HG02973 (cell line): Measurements from ENCODE around the gene FER.

Experiments used
- ATAC-seq: cut with Tn5 transposase; IDR thresholded peaks from one replicate; pipeline ENCODE4 v1.9.1; 2021; ENCODE audit warnings: moderate library complexity; ENCODE audit not compliant: unreplicated experiment

FER gene

DNA sequence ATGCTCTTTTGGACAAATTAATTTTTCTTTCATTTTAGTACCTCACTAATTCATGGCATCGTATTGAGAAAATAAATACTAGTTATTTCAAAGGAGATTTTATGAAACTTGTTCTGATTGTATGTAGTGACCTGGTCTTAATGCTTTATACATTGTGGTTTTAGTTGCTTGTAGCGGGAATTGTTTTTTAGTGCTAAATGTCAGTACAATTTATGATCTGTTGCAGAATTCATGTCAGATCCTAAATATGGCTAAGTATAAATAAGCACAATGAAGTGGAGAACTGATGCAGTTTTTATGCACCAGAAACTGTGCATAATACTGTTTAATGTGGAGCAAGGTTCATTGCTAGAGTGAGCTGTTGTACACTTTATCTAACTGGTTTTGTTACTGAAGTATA, 353.3 kb downstream of the FER start:
- no peak for ATAC-seq

DNA sequence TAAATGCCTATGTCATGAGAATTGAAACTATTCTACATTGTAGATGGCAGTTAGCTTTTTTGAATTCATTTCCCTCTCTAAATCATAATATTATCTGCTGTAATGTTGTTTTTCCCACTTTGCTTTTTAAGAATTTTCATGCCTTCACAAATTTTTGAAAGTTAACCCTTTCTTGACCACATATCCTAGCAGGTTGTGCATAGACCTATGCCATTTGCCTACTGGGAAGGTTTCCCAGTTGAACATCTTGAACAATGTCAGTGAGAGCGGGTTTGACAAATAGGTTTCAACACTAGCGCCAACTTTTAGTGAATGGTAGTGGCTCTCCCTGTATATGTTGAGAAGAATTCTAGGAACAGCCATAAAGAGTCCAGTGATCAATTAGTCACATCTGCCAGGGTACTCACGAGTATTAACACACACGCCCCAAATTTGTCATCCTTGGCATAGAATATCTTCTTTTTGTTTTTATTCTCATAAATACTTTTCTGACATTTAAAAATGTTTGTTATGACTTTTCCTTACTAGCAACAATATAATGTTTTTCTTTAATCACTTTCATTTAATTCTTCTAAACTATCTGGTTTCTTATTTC, 354.5 kb downstream of the FER start:
- no peak for ATAC-seq

GRCh38 chr5:109105631-109106267, 358.1 kb downstream of the FER start:
- no peak for ATAC-seq

DNA sequence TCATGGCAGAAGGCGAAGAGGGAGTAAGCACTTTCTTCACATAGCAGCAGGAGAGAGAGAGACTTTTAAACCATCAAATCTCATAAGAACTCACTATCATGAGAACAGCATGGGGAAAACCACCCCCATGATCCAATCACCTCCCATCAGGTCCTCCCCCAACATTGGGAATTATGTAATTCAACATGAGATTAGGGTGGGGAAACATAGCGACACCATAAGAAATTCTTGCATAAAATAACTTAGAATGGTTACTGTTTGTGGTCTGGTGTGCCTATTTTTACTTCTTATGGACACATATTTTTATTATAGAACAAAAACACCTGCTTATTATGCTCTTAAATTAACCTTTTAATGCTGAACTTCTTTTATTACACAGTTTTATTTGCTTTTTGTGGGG, 364.0 kb downstream of the FER start:
- no peak for ATAC-seq

- ATAC-seq = no peak
Observed at GRCh38 chr5:109113608-109114007, 365.9 kb downstream of the FER start.

GRCh38 chr5:109121225-109121624, 373.5 kb downstream of the FER start:
- ATAC-seq = no peak

GRCh38 chr5:109125755-109126429, 378.2 kb downstream of the FER start:
- ATAC-seq = no peak

DNA sequence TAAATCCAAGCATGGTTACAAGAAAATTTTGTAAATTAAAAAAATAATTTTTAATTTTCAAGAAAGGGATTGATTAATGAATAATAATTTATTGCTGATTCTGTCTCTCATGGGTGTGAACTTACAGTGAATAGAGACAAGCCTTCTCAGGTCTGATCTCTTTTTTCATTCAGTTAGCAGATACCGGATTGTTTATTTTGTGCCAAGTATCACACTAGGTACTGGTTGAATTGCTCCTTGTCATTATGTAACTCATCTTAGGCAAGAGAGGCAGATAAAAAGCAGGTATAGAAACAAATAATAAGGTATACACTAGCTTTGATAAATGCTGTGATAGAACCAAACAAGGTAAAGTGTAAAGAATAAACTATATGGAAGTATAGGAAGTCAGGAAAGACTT, 378.8 kb downstream of the FER start:
- no peak for ATAC-seq

- ATAC-seq = no peak
Observed at GRCh38 chr5:109136906-109137305, 389.2 kb downstream of the FER start.

GRCh38 chr5:109141222-109142200, 393.8 kb downstream of the FER start:
- no peak for ATAC-seq

- ATAC-seq = no peak
Observed at GRCh38 chr5:109143031-109143430, 395.3 kb downstream of the FER start.

- no peak for ATAC-seq
Observed at GRCh38 chr5:109145139-109145538, 397.4 kb downstream of the FER start.

GRCh38 chr5:109146591-109146990, 398.9 kb downstream of the FER start:
- ATAC-seq = no peak

- ATAC-seq = no peak
Observed at GRCh38 chr5:109152565-109152964, 404.9 kb downstream of the FER start.

- ATAC-seq = peak; percentile 66
Observed at GRCh38 chr5:109155625-109156024, 407.9 kb downstream of the FER start.

DNA sequence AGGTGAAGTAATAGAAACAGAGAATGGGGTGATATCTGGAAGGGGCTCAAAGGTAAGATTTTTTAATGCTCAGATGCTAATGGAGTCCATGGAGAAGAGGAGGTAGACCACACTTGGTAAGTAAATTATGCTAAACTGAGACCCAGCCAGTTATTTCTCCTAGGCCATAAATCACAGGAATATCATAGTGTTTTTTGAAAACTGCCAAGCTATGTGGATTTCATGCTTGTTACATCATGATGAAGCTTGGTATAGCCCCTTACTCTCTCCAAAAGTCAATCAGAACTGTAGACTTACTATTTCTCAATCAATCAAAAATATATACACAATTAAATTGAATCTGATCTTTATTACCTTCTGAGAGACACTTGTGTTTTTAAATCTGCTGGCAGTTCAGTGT, 409.2 kb downstream of the FER start:
- no peak for ATAC-seq

DNA sequence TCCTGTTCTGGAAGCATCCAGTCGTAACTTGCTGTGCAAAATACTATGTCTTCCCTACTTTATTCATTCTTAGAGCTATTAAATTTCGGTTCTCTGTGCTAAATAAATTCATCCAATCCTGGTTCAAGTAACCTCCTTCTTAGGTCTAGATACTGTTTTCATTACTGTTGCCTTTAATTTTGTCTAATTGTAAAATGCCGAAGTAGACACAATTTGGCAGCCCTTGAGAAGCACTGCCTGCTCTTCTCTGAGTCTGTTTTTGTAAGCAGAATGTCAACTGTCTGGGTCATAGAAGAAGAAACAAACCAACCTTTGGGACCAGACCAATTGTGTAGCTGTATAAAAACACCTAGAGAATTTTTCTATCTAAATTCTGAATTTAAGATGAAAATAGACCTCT, 412.8 kb downstream of the FER start:
- ATAC-seq = no peak

- peak; percentile 87 for ATAC-seq
Observed at GRCh38 chr5:109161914-109162683, 414.4 kb downstream of the FER start.

DNA sequence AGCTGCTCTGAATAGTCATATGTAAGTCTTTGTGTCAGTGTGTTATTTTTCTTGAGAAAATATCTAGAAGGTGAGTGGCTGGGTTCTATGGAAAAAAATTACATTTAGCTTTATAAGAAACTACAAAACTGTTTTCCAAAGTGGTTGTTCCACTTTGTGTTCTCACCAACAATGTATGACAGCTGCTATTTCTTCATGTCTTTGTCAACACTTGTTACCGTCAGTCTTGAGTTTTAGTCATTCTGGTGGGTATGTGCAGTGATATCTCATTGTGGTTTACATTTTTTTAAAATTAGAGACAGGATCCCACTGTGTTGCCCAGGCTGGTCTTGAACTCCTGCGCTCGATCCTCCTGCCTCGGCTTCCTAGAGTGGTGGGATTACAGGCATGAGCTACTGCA, 415.6 kb downstream of the FER start:
- no peak for ATAC-seq

DNA sequence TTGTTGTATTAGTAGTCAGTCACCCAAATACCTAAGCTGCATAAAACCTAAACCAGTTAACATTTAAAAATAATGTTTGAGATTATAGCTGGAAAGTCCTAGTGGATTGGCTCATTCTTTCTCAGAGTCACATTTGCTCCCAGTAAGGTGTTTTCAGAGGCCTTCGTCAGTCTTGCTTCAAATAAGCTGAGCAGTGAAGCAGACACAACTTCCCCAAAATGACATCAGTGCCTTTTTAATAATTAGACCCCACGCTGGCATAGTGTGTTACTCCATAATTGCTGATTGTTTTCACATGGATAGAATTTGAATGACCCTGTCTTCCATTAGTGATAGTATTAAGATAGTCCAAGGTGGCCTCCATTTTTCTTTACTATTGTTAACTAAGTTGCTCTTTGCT, 416.3 kb downstream of the FER start:
- no peak for ATAC-seq

- no peak for ATAC-seq
Observed at GRCh38 chr5:109167586-109167985, 419.9 kb downstream of the FER start.
